HL-60 (cell line): ENCODE data around the gene COPE.
A peak's percentile ranks its signal among the peaks of the same experiment; 100 is the strongest.

Experiments used
- DNase-seq, 2 experiments: peaks; one replicate each; pipeline ENCODE4 v3.0.0-alpha.2; 2010 to 2020; ENCODE audit warnings: low read depth in 1 of 2, low spot score in 1 of 2
- H3K27ac ChIP-seq: fragments of 250-450 bp; sonication (Bioruptor Pico); replicated peaks from 2 replicates; pipeline ENCODE4 v1.5.1; 2020; ENCODE audit warnings: mild to moderate bottlenecking, moderate library complexity
- H3K27me3 ChIP-seq: fragments of 250-450 bp; sonication (Bioruptor Pico); 2 replicates; pipeline ENCODE4 v1.5.1; 2021; ENCODE audit warnings: mild to moderate bottlenecking, moderate library complexity; ENCODE audit not compliant: insufficient read depth, poor library complexity, severe bottlenecking
- H3K4me3 ChIP-seq: replicated peaks from 2 replicates; pipeline ENCODE4 v1.5.1; 2011; ENCODE audit warnings: mild to moderate bottlenecking, control low read depth, low read length; ENCODE audit not compliant: insufficient read depth
- GABPA ChIP-seq: IDR thresholded peaks from 2 replicates; pipeline ENCODE4 v1.6.1; 2012; ENCODE audit warnings: low read depth
- POLR2AphosphoS5 ChIP-seq: IDR thresholded peaks from 2 replicates; pipeline ENCODE4 v1.6.1; 2012; ENCODE audit warnings: low read depth
- SPI1 ChIP-seq: IDR thresholded peaks from 2 replicates; pipeline ENCODE4 v1.6.1; 2012; ENCODE audit warnings: low read depth, mild to moderate bottlenecking, borderline replicate concordance
- TF ChIP-seq, protein P1 (sequence below): IDR thresholded peaks from one replicate; pipeline ENCODE4 v1.5.1; 2011; ENCODE audit warnings: low read length, control low read depth, inconsistent platforms; ENCODE audit not compliant: insufficient read depth
- TF ChIP-seq, protein P2 (sequence below): IDR thresholded peaks from 2 replicates; pipeline ENCODE4 v1.6.1; 2012; ENCODE audit warnings: low read depth; ENCODE audit not compliant: insufficient replicate concordance

COPE gene

DNA sequence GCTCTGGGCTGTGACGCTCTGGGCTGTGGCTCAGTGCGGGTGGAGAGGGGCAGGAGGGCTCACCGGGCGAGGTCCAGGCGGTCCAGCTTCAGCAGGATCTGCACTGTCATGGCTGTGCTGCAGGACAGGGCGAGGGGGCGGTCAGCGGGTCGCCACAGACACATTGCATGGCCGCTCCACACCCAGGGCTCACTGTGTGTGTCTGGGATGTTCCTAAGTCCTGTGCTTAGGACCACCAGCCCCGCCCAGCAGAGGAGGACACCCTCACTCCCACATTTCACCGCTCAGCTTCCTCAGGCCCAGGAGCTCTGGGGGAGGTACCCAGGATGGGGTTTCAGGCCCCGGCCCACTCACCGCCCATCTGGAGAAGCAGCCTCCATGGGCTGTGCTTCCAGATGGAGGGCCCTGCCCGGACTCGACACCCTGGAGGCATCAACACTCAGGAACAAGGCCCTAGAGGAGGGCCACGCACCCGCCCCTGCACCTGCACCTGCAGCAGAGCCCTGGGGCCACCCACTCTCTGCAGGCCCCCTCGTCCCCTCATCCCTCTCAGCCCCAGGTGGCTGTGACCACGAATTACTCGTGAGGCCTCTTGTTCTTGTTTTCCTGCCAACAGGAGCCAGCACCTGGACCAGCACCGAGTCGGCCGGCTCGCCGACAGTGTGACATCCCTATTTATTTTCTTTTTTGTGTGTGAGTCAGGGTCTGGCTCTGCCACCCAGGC, 13.5 kb downstream of the COPE start:
- Histone ChIP-seq H3K27ac (no peak overlapping the region), H3K4me3 (no peak overlapping the region), H3K27me3 (no peaks in the 10 kb centered on the region)
- no peak for DNase-seq
- TF ChIP-seq, protein P1, sequence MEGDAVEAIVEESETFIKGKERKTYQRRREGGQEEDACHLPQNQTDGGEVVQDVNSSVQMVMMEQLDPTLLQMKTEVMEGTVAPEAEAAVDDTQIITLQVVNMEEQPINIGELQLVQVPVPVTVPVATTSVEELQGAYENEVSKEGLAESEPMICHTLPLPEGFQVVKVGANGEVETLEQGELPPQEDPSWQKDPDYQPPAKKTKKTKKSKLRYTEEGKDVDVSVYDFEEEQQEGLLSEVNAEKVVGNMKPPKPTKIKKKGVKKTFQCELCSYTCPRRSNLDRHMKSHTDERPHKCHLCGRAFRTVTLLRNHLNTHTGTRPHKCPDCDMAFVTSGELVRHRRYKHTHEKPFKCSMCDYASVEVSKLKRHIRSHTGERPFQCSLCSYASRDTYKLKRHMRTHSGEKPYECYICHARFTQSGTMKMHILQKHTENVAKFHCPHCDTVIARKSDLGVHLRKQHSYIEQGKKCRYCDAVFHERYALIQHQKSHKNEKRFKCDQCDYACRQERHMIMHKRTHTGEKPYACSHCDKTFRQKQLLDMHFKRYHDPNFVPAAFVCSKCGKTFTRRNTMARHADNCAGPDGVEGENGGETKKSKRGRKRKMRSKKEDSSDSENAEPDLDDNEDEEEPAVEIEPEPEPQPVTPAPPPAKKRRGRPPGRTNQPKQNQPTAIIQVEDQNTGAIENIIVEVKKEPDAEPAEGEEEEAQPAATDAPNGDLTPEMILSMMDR: no peak
- 0 out of 2 replicates have a peak, but pooled peaks have one; percentile 21 for TF ChIP-seq POLR2AphosphoS5

DNA sequence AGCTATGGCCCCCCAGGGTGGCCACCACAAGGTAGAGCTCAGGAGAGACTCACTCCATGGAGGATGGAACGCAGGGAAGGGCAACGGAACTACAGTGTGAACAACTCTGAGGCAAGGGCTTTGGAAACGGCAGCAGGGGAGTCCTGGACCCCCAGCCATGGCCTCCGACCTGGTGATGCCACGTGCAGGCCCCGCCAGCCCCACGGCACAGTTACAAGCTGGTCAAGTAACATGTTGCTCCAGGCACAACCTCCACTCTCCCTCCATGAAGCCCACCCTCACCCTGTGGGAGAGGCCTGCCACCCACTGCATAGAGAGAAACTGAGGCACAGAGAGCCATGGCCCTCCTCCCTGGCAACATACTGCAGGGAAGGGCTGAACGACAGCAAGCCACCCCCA, 14.1 kb downstream of the COPE start:
- H3K27me3 ChIP-seq: no peaks in the 10 kb centered on the region
- DNase-seq: no peak
- no peak overlapping the region for H3K4me3 ChIP-seq
- no peak overlapping the region for H3K27ac ChIP-seq
- TF ChIP-seq, protein P1: no peak
- TF ChIP-seq POLR2AphosphoS5: no peak
- TF ChIP-seq, protein P2, sequence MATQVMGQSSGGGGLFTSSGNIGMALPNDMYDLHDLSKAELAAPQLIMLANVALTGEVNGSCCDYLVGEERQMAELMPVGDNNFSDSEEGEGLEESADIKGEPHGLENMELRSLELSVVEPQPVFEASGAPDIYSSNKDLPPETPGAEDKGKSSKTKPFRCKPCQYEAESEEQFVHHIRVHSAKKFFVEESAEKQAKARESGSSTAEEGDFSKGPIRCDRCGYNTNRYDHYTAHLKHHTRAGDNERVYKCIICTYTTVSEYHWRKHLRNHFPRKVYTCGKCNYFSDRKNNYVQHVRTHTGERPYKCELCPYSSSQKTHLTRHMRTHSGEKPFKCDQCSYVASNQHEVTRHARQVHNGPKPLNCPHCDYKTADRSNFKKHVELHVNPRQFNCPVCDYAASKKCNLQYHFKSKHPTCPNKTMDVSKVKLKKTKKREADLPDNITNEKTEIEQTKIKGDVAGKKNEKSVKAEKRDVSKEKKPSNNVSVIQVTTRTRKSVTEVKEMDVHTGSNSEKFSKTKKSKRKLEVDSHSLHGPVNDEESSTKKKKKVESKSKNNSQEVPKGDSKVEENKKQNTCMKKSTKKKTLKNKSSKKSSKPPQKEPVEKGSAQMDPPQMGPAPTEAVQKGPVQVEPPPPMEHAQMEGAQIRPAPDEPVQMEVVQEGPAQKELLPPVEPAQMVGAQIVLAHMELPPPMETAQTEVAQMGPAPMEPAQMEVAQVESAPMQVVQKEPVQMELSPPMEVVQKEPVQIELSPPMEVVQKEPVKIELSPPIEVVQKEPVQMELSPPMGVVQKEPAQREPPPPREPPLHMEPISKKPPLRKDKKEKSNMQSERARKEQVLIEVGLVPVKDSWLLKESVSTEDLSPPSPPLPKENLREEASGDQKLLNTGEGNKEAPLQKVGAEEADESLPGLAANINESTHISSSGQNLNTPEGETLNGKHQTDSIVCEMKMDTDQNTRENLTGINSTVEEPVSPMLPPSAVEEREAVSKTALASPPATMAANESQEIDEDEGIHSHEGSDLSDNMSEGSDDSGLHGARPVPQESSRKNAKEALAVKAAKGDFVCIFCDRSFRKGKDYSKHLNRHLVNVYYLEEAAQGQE: no peak
- TF ChIP-seq GABPA: no peak
- no peak for TF ChIP-seq SPI1

DNA sequence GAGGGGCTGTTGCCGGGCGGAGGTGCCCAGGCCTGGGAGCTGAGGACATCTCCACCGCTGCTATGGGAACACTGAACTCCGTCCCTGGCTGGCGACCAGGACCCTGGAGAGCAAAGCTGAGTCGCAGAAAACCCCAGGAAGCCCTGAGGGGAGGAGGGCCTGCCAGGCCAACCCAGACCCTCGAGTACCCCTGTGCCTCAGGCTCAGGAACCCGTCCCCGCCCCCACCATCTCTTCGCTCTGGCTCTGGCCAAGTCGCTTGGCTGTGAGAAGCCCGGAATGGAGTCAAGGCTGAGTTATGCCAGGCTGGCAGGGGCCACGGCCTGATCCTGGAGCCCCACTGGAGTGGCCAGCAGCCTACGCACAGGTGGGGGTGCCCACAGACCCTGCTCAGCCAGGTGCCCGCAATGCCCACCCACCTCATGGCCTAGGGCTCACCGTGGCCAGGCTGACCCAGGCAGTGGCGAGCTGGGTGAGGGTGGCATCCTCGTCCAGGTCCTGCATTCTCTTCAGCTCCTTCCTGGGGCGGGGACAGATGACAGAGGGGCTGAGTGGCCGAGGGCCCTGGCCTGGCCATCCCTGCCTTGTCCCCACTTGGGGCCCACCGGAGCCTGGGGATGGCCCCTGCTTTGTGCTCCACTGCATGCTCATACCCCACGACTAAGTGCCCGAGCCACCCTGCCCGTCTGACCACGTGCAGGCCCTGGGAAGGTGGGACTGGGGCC, 14.7 kb downstream of the COPE start:
- no peak overlapping the region for H3K4me3 ChIP-seq
- H3K27me3 ChIP-seq: no peaks in the 10 kb centered on the region
- TF ChIP-seq, protein P1: no peak
- TF ChIP-seq POLR2AphosphoS5 (no peak; the same call in 1 of the 2 replicates), SPI1 (no peak), GABPA (no peak)
- TF ChIP-seq, protein P2: no peak
- no peak overlapping the region for H3K27ac ChIP-seq
- DNase-seq: no peak
